SK-N-SH treated with all-trans-retinoic acid at 6 μM for 48 hours (cell line): ENCODE data around the gene ZNF385B.

Source experiments
- ATAC-seq: fragments of 200-7000 bp; cut with Tn5 transposase; 3 replicates; pipeline ENCODE4 v1.9.1; 2020; ENCODE audit warnings: mild to moderate bottlenecking, moderate library complexity
- ARNTL ChIP-seq: fragments of 450-650 bp; formaldehyde crosslinking; IDR thresholded peaks from 2 replicates; pipeline ENCODE4 v1.5.0; 2020; ENCODE audit warnings: low read depth, mild to moderate bottlenecking, moderate library complexity, borderline replicate concordance
- BACH2 ChIP-seq: fragments of 250-450 bp; sonication (Bioruptor Pico); IDR thresholded peaks from 2 replicates; pipeline ENCODE4 v1.9.0; 2021; ENCODE audit warnings: mild to moderate bottlenecking, borderline replicate concordance
- CSDC2 ChIP-seq: fragments of 250-450 bp; sonication (Bioruptor Pico); IDR thresholded peaks from 2 replicates; pipeline ENCODE4 v1.5.0; 2020; ENCODE audit warnings: mild to moderate bottlenecking, moderate library complexity
- ESRRG ChIP-seq: fragments of 250-450 bp; sonication (Bioruptor Pico); IDR thresholded peaks from 2 replicates; pipeline ENCODE4 v1.6.1; 2021; ENCODE audit warnings: mild to moderate bottlenecking
- GLIS3 ChIP-seq: fragments of 250-450 bp; sonication (Bioruptor Pico); IDR thresholded peaks from 2 replicates; pipeline ENCODE4 v1.5.0; 2020; ENCODE audit warnings: mild to moderate bottlenecking, moderate library complexity
- ISL1 ChIP-seq: fragments of 250-450 bp; sonication (Bioruptor Pico); IDR thresholded peaks from 2 replicates; pipeline ENCODE4 v2.1.2; 2022; ENCODE audit warnings: mild to moderate bottlenecking, moderate library complexity
- OSR1 ChIP-seq: fragments of 250-450 bp; sonication (Bioruptor Pico); IDR thresholded peaks from 2 replicates; pipeline ENCODE4 v1.8.0; 2022; ENCODE audit warnings: moderate library complexity, mild to moderate bottlenecking, inconsistent platforms
- RARB ChIP-seq: fragments of 250-450 bp; sonication (Bioruptor Pico); IDR thresholded peaks from 2 replicates; pipeline ENCODE4 v1.8.0; 2021; ENCODE audit warnings: mild to moderate bottlenecking, moderate library complexity
- SNAI2 ChIP-seq: fragments of 250-450 bp; sonication (Bioruptor Pico); IDR thresholded peaks from 2 replicates; pipeline ENCODE4 v1.5.0; 2020; ENCODE audit warnings: mild to moderate bottlenecking, moderate library complexity
- TCF4 ChIP-seq: fragments of 250-450 bp; sonication (Bioruptor Pico); IDR thresholded peaks from 2 replicates; pipeline ENCODE4 v1.8.0; 2021; ENCODE audit warnings: mild to moderate bottlenecking, moderate library complexity, borderline replicate concordance
- TOX ChIP-seq: fragments of 250-450 bp; sonication (Bioruptor Pico); IDR thresholded peaks from 2 replicates; pipeline ENCODE4 v1.8.0; 2021; ENCODE audit warnings: mild to moderate bottlenecking, moderate library complexity, borderline replicate concordance
- ZC3H10 ChIP-seq: fragments of 250-450 bp; sonication (Bioruptor Pico); IDR thresholded peaks from 2 replicates; pipeline ENCODE4 v1.5.1; 2021; ENCODE audit warnings: mild to moderate bottlenecking, moderate library complexity
- ZFP3 ChIP-seq: fragments of 250-450 bp; sonication (Bioruptor Pico); IDR thresholded peaks from 2 replicates; pipeline ENCODE4 v1.5.0; 2020; ENCODE audit warnings: mild to moderate bottlenecking, moderate library complexity
- ZFP30 ChIP-seq: fragments of 450-650 bp; formaldehyde crosslinking; IDR thresholded peaks from 2 replicates; pipeline ENCODE4 v1.5.0; 2022; ENCODE audit warnings: mild to moderate bottlenecking, moderate library complexity
- ZNF565 ChIP-seq: fragments of 450-650 bp; formaldehyde crosslinking; conservative IDR thresholded peaks from 2 replicates; pipeline ENCODE4 v1.5.0; 2020; ENCODE audit warnings: low read depth, mild to moderate bottlenecking, moderate library complexity
- ZNF70 ChIP-seq: fragments of 450-650 bp; formaldehyde crosslinking; IDR thresholded peaks from 2 replicates; pipeline ENCODE4 v1.5.0; 2020; ENCODE audit warnings: mild to moderate bottlenecking, moderate library complexity
- ZNF8 ChIP-seq: fragments of 450-650 bp; formaldehyde crosslinking; IDR thresholded peaks from 2 replicates; pipeline ENCODE4 v1.5.0; 2020; ENCODE audit warnings: mild to moderate bottlenecking, moderate library complexity
- TF ChIP-seq, protein P1 (sequence below): fragments of 250-450 bp; sonication (Bioruptor Pico); IDR thresholded peaks from 2 replicates; pipeline ENCODE4 v1.5.1; 2020; ENCODE audit warnings: low read depth, mild to moderate bottlenecking, moderate library complexity
- TF ChIP-seq, protein P2 (sequence below): fragments of 250-450 bp; sonication (Bioruptor Pico); IDR thresholded peaks from 2 replicates; pipeline ENCODE4 v1.5.1; 2021; ENCODE audit warnings: mild to moderate bottlenecking, moderate library complexity
- TF ChIP-seq, protein P3 (sequence below): fragments of 250-450 bp; sonication (Bioruptor Pico); IDR thresholded peaks from 2 replicates; pipeline ENCODE4 v1.5.0; 2020; ENCODE audit warnings: mild to moderate bottlenecking, moderate library complexity
- TF ChIP-seq, protein P4 (sequence below): fragments of 250-450 bp; sonication (Bioruptor Pico); IDR thresholded peaks from 2 replicates; pipeline ENCODE4 v1.8.0; 2021; ENCODE audit warnings: low read depth, mild to moderate bottlenecking, moderate library complexity, borderline replicate concordance

The ZNF385B gene

DNA sequence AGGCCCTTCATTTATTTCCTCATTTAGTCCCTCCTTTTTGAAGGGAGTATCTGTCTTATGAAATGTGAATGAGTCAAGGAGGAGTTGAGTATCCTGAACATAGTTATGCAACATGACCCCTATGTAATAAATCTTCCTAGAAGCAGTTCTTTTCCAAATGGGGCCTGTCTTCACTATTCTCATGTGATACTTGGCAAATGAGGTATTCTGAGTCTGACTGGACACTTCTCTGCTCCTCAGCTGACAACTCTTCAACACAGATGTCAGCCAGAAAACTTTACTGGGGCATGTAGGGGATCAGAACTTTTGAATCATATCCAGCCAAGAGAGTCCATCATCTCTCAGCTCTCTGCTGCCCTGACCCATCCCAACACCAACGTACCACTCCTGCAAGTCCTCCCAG, 291.6 kb downstream of the ZNF385B start (continued):
- TF ChIP-seq ZFP3 (CRISPR knock-in tag): no peak
- no peak for TF ChIP-seq ZFP30 (CRISPR knock-in tag)
- TF ChIP-seq, protein P1, sequence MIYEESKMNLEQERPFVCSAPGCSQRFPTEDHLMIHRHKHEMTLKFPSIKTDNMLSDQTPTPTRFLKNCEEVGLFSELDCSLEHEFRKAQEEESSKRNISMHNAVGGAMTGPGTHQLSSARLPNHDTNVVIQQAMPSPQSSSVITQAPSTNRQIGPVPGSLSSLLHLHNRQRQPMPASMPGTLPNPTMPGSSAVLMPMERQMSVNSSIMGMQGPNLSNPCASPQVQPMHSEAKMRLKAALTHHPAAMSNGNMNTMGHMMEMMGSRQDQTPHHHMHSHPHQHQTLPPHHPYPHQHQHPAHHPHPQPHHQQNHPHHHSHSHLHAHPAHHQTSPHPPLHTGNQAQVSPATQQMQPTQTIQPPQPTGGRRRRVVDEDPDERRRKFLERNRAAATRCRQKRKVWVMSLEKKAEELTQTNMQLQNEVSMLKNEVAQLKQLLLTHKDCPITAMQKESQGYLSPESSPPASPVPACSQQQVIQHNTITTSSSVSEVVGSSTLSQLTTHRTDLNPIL (CRISPR knock-in tag): no peak

DNA sequence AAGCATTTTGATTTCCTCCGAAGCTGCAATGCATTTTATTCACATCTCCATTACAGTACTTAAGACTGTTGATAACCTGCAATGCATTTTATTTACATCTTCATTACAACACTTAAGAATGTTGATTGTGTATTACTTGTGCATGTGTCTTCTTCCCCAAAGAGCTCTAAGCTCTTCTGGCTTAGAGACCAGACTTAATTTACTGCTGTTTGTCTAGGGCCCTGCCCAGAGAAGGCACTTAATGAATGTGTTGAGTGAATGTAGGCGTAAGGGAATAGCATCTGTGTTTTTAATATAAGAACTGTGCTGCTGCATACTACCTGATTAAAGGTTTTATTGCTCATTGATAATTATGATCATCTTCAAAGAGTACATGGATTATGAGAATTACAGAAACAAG, 295.6 kb downstream of the ZNF385B start:
- TF ChIP-seq ZNF70 (CRISPR knock-in tag) (no peak), ZNF8 (CRISPR knock-in tag) (no peak)
- no peak for ATAC-seq

DNA sequence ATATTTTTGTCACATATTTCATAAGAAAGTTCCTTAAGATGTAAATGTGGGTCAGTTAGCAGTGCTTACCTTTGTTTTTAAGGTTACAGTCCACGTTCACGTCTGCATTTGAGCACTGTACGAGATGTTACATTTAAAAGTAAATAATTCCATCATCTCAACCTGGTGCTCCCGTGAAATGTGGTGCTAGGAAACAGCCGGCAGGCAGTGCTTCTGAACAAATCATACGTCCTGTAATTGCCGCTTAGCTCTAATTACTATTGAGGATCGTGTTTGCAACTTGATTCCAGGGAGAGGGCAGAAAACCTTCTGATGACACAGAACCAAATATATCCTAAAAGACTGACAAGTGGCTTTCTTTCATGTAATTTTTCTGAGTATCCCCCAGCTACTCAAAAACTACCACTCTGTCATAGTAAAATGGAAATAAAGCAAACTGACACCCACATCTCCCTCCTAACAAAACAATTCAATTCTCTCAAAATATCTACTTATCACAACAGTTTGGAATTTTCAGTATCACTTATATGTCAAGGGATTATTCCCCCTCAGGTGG, 299.0 kb downstream of the ZNF385B start:
- ATAC-seq: no peak
- no peak for TF ChIP-seq GLIS3
- TF ChIP-seq ARNTL: no peak
- no peak for TF ChIP-seq RARB (CRISPR knock-in tag)
- TF ChIP-seq, protein P2, sequence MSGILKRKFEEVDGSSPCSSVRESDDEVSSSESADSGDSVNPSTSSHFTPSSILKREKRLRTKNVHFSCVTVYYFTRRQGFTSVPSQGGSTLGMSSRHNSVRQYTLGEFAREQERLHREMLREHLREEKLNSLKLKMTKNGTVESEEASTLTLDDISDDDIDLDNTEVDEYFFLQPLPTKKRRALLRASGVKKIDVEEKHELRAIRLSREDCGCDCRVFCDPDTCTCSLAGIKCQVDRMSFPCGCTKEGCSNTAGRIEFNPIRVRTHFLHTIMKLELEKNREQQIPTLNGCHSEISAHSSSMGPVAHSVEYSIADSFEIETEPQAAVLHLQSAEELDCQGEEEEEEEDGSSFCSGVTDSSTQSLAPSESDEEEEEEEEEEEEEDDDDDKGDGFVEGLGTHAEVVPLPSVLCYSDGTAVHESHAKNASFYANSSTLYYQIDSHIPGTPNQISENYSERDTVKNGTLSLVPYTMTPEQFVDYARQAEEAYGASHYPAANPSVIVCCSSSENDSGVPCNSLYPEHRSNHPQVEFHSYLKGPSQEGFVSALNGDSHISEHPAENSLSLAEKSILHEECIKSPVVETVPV (CRISPR knock-in tag): no peak
- TF ChIP-seq ZNF565 (CRISPR knock-in tag): no peak
- TF ChIP-seq, protein P1 (CRISPR knock-in tag): no peak
- no peak for TF ChIP-seq CSDC2 (CRISPR knock-in tag)
- no peak for TF ChIP-seq BACH2 (CRISPR knock-in tag)
- no peak for TF ChIP-seq ZFP30 (CRISPR knock-in tag)
- TF ChIP-seq OSR1 (CRISPR knock-in tag): no peak
- TF ChIP-seq, protein P3, sequence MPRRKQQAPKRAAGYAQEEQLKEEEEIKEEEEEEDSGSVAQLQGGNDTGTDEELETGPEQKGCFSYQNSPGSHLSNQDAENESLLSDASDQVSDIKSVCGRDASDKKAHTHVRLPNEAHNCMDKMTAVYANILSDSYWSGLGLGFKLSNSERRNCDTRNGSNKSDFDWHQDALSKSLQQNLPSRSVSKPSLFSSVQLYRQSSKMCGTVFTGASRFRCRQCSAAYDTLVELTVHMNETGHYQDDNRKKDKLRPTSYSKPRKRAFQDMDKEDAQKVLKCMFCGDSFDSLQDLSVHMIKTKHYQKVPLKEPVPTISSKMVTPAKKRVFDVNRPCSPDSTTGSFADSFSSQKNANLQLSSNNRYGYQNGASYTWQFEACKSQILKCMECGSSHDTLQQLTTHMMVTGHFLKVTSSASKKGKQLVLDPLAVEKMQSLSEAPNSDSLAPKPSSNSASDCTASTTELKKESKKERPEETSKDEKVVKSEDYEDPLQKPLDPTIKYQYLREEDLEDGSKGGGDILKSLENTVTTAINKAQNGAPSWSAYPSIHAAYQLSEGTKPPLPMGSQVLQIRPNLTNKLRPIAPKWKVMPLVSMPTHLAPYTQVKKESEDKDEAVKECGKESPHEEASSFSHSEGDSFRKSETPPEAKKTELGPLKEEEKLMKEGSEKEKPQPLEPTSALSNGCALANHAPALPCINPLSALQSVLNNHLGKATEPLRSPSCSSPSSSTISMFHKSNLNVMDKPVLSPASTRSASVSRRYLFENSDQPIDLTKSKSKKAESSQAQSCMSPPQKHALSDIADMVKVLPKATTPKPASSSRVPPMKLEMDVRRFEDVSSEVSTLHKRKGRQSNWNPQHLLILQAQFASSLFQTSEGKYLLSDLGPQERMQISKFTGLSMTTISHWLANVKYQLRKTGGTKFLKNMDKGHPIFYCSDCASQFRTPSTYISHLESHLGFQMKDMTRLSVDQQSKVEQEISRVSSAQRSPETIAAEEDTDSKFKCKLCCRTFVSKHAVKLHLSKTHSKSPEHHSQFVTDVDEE: no peak
- TF ChIP-seq, all 23 proteins: peak for 0

DNA sequence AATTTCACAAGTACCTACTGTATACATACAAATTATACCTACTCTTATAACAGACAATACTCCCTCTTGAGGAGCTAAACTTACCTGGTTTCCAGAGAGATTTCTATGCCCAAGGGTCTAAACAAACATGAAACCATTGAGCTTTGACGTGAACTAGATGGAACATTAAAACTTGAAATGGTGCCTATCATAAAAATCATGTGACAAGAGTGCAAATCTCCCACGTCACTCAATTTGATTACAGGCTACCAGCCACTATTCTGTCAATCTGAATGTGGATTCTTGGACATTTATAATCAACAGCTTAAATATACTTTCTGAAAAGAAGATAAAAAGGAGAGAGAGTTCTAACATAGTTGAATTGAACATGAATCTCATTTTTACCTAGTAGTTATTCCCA, 299.7 kb downstream of the ZNF385B start:
- no peak for ATAC-seq

More for the DNA sequence above, 299.7 kb downstream of the ZNF385B start:
- TF ChIP-seq ZC3H10 (no peak), ISL1 (CRISPR knock-in tag) (no peak), SNAI2 (CRISPR knock-in tag) (no peak), ZNF565 (CRISPR knock-in tag) (no peak), GLIS3 (no peak), RARB (CRISPR knock-in tag) (no peak), ESRRG (CRISPR knock-in tag) (no peak), BACH2 (CRISPR knock-in tag) (no peak), CSDC2 (CRISPR knock-in tag) (no peak), TCF4 (CRISPR knock-in tag) (no peak), ARNTL (no peak), TOX (CRISPR knock-in tag) (no peak), ZNF8 (CRISPR knock-in tag) (no peak)
- TF ChIP-seq, protein P4, sequence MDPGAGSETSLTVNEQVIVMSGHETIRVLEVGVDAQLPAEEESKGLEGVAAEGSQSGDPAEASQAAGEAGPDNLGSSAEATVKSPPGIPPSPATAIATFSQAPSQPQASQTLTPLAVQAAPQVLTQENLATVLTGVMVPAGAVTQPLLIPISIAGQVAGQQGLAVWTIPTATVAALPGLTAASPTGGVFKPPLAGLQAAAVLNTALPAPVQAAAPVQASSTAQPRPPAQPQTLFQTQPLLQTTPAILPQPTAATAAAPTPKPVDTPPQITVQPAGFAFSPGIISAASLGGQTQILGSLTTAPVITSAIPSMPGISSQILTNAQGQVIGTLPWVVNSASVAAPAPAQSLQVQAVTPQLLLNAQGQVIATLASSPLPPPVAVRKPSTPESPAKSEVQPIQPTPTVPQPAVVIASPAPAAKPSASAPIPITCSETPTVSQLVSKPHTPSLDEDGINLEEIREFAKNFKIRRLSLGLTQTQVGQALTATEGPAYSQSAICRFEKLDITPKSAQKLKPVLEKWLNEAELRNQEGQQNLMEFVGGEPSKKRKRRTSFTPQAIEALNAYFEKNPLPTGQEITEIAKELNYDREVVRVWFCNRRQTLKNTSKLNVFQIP: no peak
- TF ChIP-seq, protein P1 (CRISPR knock-in tag): no peak
- TF ChIP-seq, protein P3: no peak
